Measurements from ENCODE around the gene PAK2.

DNA sequence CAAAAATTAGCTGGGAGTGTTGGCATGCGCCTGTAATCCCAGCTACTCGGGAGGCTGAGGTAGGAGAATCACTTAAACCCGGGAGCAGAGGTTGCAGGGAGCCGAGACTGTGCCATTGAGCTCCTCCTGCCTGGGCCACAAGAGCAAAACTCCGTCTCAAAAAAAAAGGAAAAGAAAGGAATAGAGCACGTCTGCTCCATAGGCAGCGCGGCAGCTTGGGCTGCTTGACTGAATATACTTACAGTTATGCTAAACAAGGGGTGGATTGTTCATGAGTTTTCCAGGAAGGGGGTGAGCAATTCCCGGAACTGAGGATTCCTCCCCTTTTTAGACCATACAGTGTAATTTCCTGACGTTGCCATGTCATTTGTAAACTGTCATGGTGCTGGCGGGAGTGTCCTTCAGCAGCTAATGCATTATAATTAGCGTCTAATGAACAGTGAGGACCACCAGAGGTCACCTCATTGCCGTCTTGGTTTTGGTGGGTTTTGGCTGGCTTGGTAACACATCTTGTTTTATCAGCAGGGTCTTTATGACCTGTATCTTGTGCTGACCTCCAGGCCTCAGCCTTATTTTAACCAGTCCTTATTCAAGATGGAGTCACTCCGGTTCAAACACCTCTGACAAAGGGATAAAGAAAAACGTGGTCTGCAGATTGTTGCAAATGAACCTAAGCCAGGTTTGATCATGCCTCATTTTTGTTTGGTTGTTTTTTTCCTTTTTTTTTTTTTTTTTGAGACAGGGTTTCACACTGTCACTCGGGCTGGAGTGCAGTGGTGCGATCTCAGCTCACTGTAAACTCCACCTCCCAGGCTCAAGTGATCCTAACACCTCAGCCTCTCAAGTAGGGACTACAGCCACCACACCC, 103.1 kb downstream of the PAK2 start:
- TF ChIP-seq, protein P1, sequence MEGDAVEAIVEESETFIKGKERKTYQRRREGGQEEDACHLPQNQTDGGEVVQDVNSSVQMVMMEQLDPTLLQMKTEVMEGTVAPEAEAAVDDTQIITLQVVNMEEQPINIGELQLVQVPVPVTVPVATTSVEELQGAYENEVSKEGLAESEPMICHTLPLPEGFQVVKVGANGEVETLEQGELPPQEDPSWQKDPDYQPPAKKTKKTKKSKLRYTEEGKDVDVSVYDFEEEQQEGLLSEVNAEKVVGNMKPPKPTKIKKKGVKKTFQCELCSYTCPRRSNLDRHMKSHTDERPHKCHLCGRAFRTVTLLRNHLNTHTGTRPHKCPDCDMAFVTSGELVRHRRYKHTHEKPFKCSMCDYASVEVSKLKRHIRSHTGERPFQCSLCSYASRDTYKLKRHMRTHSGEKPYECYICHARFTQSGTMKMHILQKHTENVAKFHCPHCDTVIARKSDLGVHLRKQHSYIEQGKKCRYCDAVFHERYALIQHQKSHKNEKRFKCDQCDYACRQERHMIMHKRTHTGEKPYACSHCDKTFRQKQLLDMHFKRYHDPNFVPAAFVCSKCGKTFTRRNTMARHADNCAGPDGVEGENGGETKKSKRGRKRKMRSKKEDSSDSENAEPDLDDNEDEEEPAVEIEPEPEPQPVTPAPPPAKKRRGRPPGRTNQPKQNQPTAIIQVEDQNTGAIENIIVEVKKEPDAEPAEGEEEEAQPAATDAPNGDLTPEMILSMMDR (IDR thresholded peaks at IDR 0.05): no peak
- no peak for TF ChIP-seq ZFX (IDR thresholded peaks at IDR 0.05; ENCODE audit: borderline replicate concordance)
